Hematopoietic multipotent progenitor cell treated with erythropoietin and hydrocortisone succinate and interleukin-3 and kit ligand, for 8 days (in vitro differentiated cells): ENCODE measurements around the gene PRSS22.

ENCODE experiments used
- DNase-seq: peaks from one replicate; pipeline ENCODE4 v3.0.0-alpha.2; 2015

The PRSS22 gene

GRCh38 chr16:2857451-2858244 is at the start of gene PRSS22:
TSS of gene PRSS22 (minus strand) at chr16:2858170. CDS start at chr16:2858104, 66 bp downstream.
- DNase-seq: no peak

- peak; percentile 74 for DNase-seq
Measured at GRCh38 chr16:2907084-2907753, 49.2 kb upstream of the PRSS22 start.

DNA sequence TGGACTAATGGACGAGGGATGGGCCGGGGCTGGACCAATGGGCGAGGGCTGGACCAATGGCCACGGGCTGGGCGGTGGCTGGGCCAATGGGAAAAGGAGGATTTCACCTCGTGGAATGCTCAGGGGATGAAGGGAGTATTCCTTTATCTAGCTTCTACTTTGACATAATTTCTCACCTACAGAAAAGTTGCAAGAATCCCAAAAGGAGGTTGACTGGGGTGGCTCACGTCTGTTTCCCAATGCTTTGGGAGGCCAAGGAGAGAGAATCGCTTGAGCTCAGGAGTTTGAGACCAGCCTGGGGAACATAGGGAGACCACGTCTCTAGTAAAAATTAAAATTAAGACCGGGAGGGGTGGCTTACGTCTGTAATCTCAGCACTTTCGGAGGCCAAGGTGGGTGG is 48.0 kb upstream of the PRSS22 start:
- DNase-seq: no peak

GRCh38 chr16:2905241-2905987 is 47.4 kb upstream of the PRSS22 start:
- DNase-seq: peak; percentile 99

DNA sequence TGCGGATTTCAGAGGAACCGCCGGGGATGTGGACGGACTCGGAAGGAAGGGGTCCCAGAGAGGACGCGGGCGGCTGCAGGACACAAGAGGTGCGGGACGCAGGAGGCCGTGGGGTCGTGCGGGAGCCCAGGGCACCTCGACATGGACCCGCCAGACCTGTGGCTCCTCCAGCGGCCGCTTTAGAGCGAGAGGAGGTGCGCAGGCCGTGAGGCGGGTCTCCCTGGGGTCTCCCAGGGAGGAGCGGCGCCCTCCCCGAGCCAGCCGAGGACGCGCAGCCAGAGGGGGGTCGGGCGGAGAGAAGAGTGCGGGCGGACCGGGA is 46.9 kb upstream of the PRSS22 start:
- DNase-seq: no peak

GRCh38 chr16:2904100-2904921 is 46.3 kb upstream of the PRSS22 start:
- DNase-seq: peak; percentile 84

DNA sequence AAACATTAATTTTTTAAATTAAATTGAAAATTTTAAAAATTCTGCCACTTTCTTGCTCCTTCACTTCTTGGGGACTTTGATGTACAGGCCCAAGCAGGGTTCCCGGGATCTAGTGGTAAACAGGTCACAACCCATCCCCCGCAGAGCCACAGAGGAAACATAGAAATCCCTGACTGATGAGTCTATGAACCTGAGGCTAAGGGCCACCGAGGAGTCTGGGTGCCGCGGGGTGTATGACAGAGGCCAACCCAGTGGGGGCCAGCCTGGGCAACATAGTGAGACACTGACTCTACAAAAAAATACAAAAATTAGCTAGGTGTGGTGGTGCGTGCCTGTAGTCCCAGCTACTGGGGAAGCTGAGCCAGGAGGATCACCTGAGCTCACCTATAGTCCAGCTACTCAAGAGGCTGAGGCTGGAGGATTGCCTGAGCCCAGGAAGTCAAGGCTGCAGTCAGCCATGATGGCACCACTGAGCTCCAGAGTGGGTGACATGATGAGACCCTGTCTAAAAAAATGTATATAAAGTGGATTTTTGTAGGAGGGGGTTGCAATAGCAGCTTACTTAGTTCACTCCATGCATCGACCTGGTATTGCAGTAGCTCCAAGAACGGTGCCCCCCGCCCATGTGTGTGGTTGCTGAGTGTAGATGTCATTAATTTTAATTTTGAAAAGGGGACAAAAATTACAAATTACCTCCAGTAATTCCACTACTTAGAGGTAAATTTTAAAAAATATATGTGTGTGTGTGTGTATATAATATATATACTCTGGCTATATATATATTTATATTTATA is 44.6 kb upstream of the PRSS22 start:
- no peak for DNase-seq

DNA sequence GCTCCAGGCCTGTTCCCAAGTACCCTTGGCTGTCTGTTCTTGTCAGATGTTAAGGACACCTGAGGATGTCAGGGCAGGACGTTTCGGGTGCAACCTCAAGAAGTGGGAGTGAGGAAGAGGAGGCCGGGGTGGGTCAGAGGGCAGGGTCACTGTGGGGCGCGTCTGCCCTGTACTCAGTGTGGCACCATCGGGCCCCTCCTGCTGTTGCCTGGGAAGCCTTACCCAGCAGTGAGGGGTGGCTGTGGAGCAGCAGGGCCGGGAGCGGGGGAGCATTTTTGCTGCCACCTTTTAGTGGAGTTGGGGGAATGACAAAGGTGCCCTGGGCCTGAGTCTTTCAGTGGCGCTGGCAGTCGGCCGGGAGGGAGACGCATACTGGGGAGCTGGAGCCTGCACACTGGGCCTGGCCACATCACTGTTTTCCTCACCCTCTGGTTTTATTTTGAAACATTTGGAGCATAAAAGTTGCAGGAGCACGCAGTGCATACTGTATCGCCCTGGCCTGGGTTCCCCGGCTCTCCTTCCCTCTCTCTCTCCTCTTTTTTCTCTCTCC is 42.6 kb upstream of the PRSS22 start:
- no peak for DNase-seq

GRCh38 chr16:2899564-2900072 is 41.6 kb upstream of the PRSS22 start:
- DNase-seq: no peak

DNA sequence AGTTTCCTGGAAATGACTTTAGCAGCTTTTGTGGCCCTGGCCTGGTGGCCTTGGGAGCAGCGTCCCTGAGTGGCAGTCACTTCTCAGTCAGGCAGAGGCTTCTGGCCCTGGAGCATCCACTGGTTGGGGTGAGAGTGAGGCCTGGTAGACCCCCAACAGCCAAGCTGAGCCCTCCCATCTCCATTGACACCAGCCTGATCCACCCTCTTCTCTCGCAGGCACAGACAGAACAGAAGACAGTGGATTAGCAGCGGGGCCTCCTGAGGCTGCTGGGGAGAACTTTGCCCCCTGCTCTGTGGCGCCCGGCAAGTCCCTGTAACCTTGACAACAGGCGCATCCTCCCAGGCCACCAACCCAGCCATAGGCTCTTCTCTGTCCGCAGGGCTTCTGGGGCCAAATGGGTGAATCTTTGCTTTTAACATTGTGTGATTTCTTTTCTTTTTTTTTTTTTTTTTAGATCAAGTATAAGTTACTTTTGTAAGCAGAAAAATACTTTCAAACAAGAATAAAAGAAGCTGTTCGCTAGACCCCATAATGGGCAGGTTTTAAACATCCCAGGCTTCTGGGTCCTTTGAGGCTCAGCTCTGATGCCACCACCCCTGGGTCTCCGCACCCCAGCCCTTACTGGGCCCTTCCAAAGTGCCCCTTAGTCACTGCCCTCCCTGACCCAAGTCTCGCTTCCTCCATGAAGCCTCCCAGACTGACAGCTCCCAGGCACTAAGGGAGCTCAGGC is 41.0 kb upstream of the PRSS22 start:
- DNase-seq: no peak

DNA sequence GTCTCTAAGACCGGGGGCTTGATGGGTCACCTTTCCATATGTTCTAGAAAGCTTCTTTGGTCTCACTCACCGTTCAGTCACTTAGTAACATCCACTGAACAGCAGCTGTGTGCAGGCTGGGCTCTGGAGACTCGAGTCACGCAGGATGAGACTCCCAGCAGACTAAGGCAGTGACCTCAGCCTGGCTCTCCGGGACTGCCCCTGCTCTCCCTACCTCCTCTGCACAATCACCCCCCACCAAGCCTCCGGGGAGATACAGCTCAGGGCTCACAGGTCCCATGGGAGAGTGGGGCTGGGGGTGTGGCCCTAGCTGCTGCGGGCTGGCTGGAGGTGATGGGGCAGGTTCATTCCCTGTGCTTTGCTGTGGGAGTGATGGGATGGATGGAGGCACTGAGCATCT is 39.1 kb upstream of the PRSS22 start:
- no peak for DNase-seq

DNA sequence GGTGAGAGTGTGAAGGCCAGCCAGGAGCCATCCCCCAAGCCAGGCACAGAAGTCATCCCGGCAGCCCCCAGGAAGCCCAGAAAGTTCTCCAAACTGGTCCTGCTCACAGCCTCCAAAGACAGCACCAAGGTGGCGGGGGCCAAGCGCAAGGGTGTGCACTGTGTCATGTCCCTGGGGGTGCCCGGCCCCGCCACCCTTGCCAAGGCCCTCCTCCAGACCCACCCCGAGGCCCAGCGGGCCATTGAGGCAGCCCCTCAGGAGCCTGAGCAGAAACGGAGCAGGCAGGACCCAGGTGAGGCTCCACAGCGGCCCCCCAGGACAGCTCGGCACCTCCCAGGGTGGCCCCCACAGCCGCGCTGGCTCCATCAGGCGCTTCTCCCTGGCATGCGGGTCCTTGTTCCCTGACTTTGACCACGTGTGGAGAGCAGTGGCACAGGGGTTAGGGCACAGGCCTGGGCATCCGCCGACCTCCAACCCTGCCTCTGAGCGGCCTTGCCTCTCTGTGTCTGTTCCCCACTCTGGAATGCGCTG is 38.6 kb upstream of the PRSS22 start:
- no peak for DNase-seq

DNA sequence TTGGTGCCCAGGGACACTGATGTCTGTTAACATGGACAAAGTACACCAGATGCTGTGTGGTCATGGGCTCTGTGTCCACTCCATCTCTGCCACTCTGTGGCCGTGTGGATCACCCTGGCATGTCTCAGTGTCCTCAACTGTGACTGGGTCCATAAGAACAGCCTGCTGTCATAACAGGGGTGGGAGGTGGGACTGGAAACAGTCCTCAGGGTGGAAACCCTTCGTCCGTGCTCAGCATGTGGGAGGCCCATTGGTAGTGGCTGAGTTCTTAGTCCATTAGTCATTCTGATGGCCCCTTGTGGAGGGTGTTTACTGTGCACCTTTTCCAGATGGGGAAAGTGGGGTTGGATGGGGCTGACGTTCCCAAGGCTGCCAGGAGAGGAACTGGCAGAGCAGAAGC is 37.8 kb upstream of the PRSS22 start:
- no peak for DNase-seq

DNA sequence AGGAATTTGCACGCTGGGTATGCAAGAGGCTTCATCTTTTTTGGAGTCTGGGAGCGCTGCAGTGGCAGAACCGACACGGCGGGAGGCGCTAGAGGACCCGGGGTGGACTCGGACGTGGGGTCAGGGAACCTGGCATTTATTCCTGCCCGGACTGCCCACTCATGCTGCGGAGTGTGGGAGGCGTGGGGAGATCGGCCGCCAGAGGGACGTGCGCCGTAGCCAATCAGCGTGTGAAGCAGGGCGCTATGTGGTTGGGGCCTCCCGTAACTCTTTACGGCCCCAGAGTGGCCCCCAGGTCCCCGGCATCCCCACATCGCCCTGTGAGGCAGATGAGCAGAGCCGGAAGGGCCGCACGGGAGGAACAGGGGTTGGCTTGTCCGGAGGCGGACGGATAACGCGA is 36.3 kb upstream of the PRSS22 start:
- DNase-seq: no peak

DNA sequence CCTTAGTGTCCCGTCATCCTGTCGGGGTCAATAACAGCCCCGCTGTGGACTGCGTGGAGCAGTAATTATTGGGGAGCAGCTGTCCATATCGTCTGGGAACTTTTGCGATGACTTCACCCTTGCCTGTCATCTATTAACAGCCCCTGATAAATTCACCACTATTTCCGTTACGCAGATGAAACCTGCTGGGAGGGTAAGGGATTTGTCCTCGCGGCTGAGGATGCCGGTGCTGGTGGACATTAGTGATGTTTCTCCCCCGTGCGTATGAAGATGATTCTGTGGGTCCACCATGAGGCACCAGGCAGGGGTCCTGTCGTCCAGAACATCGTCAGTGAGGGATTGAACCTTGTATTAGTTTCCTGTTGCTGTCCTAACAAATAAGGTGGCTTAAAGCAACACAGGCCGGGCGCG is 26.1 kb upstream of the PRSS22 start:
- no peak for DNase-seq

DNA sequence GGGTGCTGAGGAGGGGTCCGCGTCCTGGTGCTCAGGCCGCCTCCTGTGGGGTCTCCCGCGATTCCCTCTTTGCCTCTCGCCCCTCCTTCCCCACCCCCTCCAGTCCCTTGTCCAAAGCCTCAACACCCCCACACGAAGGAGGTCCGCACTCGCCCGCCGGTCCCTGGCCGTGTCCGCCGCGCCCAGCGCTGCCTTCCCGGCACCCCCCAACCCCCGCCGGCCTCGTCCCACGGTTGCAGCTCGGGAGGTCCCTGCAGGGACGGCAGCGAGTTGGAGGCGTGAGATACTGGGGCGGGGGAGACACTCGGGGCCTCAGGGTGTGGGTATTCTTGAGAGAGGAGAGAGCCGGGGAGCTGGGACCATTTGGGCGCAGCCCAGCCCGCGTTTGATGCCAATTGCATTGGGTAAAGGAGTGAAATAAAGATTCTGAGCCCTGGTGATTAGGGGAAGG is 25.5 kb upstream of the PRSS22 start:
- DNase-seq: peak; percentile 18

DNA sequence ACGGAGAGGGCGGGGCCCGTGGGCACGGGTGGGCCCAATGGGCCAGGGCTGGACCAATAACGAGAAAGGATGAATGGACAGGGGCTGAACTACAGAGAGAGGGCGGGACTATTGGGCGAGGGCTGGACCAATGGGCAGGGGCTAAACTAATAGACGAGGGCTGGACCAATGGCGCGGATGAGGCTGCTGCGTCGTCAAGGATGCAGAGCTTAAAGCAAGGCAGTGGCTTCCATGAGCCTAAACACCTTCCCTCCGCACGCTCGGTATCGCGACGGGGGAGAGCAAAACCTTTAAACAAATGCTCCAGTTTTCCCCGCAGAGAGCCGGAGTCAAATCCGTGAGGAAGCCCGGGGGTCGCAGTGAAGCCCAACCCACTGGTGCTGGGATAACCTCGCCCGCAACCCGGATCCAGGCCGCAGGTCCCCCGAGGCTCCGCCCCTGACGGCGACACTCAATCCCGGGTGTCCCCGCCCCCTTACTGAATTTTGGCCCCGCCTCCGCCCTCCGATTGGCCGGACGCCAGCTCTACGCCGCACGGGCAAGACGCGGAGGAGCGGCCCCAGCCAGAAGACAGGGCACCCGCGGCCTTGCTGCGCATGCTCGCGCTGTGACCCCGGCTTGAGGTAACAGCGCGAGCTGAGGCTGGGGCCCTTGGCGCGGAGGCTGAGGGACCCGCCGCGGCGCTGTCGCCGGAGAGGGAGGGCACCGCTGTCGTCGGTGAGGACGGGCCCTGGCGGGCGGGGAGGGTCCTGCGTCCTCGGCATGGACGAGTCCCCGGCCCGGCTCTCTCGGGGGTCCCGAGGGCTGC is 24.9 kb upstream of the PRSS22 start, which contains the start of gene FLYWCH2:
TSS of gene FLYWCH2 (plus strand) at position 566 of the 808 bp plus-strand sequence. CDS start 13,235 bp downstream, outside the sequence.
- peak; percentile 98 for DNase-seq

GRCh38 chr16:2881783-2882649 is 24.0 kb upstream of the PRSS22 start:
- DNase-seq: peak; percentile 30
